CD4-positive, alpha-beta T cell treated with Interleukin-12 subunit alpha and Interleukin-12 subunit beta, for 1 hour (primary cell): ENCODE data around the gene FOSL2.
"Not testable (repeated sequence)": the region's sequence is repeated elsewhere in the genome, so short reads cannot be mapped to it uniquely, and the experiment has no call there.

Experiments used
- DNase-seq: peaks from one replicate; pipeline ENCODE4 v3.0.0-alpha.2; 2020

The FOSL2 gene

DNA sequence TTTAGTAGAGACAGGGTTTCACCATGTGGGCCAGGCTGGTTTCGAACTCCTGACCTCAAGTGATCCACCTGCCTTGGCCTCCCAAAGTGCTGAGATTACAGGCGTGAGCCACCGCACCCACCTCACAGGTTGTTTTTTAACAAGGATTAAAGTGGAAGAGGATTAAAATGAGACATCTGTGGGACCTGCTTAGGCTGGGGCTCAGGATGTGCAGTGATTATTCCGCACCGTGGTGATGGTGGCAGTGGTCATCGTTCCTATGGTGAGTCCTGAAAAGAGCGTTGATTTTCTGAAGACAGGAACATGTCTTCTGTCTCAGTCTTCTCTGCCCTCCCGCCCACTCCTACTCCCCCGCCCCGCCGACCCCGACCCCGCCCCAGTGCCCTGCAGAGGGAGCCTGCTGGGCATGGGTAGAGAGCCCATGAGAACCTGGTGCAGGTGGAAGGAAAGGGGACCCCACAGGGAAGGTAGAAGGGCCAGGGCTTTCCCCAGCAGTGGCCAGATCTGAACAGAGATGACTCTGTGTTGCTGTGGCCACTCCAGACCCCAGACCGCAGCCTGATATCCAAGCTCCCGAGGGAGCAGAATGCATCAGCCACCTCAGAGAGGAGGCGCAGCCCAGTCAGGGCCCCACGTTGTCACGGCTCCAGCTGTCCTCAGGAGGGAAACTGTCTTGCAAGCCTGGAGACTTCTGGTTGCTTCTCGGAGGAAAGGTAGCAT, 34.5 kb upstream of the FOSL2 start:
- no peak for DNase-seq

DNA sequence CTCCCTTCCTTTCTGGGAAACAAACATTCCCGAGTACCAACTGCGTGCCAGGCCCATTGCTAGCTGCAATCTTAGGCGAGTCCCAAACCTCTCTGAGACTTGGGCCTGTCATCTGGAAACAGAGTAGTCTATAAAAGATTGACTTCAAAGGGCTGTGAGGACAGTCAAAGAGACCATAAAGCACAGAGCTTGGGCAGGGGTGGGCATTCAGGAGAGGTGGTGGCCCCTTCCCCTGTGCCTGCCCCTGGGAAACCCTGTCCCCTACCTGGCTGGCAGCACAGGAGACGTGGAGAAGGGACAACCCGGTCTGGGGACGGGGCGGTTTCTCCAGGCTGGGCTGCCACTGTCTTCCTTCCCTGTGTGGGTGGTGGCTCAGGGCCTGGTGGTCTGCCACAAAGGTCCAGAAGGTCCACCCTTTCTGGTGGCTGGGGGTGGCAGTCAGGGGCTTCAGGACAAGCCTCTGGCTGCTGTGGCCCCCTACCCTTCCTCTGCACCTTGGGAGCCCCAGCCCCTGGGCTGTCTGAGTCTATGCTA, 33.9 kb upstream of the FOSL2 start:
- DNase-seq, result no peak

DNA sequence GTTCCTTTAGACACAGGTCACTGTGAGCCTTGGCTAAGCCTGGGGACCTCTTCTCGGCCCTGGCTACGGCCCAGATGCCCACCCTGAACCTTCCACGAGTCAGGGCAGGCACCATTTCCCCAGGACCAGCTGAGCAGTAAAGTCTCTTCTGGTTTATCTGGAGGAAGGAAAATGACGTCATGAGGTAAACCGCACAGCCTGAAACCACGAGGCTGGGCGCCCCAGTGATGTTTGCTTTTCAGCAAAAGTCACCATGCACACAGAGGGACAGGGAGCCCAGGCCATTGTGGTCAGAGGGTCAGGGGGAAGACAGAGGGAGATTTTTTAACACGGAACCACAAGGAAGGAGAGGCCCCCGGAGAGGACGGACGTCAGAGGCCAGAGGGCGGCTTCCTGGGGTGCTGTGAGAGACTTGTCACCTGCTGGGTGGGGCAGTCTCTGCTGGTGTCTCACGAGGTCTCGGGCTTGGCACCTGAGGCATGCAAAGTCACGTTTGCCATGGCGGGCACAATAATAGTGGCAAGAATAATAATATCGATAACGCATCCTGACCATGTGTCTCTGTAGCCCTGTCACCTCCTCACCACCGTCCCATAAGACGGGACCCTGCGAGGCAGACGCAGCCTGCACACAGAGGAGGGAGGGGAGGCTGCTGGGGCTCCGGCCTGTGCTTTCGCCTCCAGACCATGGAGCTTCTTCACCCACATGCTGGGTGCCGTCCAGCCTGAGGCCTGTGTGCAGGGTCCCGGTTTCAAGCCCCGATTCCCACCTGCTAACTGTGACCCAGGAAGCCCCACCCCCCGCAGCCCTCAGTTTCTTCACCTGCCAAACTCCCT, 33.2 kb upstream of the FOSL2 start:
- DNase-seq, result peak; percentile 88

DNA sequence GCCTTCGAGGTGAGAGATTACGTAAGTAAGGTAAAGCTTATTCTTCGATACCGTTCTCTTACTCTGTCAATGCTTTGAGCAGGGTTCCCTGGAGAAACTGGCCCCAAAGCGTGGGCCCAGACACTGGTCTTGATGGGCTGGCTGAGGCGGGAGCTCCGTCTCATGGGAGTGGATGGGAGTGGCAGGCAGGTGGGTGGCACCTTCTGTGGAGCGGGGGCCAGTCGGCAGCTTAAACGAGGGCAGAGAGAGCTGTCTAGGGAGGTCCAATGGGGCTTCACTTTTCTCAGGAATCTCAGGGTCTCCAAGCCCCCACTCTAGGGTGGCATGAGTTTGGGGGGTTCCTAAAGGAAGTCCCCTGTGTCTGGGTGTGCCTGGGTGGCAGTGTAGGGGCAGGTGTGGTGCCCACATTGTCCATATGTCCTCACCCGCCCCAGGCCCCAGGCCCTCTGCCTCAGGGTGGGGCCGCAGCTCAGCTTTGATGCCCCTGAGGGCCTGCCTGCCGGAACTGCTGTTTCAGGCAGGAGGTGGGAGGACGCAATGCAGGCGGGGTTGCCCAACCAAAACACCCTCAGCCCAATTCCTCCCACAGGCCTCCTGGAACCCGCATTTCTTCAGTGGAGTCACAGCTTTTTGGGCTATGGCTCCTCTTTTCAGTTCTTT, 32.5 kb upstream of the FOSL2 start:
- DNase-seq, result no peak

DNA sequence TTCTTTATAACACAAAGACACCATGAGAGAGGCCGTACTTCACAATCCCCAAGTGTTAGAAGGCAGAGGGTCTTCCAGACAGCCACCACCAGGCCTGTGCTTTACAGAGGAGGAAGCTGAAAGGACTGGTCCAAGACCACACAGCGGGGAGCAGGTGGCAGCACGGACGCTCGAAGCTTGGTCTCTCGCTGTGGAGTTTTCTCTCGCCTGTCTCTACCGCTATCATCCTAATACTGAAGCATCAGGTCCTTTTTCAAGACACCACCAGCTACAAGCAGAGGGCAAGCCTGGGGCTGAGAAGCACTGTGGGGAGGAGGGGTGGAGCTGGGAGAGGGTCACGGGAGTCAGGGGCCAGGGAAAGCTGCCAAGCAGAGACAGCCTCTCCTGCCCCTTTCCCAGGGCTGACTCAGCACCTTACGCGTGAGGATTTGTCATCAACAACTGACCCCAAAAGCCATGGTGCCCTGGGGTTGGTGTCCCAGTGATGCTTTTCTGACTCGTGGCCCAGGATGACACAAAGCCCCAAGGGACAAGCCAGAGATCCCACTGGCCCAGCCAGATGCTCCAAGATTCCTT, 31.9 kb upstream of the FOSL2 start:
- no peak for DNase-seq

DNA sequence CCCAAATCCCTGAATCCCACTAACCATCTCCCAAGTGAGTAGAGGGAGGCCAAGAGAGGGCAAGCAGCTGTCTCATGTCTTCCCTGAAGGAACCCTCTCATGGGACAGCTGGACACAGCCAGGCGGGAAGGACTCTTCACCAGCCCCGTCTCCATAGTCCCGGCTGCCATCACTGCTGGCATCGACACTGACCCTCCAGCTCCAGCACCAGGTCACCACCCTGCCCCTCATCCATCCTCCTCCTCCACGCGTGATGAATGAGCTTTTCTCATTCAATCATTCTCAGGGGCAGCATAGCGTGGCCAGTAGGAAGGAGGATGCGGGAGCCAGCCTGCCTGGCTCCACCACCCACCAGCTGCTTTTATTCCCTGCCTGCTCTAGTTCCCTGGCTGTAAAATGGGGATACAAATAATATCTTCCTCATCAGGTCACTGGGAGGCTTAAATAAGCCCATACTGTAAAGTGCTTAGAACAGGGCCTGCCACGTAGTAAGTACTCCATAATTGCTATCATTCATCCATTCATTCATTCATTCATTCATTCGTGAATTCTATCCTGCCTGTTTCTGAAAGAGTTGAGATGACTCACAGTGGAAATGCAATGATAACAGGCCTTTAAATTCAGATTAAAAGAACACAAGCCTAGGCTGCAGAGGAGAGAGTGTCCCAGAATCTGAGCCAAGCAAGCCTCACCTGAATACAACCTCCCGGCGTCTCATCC, 30.5 kb upstream of the FOSL2 start:
- no peak for DNase-seq

DNA sequence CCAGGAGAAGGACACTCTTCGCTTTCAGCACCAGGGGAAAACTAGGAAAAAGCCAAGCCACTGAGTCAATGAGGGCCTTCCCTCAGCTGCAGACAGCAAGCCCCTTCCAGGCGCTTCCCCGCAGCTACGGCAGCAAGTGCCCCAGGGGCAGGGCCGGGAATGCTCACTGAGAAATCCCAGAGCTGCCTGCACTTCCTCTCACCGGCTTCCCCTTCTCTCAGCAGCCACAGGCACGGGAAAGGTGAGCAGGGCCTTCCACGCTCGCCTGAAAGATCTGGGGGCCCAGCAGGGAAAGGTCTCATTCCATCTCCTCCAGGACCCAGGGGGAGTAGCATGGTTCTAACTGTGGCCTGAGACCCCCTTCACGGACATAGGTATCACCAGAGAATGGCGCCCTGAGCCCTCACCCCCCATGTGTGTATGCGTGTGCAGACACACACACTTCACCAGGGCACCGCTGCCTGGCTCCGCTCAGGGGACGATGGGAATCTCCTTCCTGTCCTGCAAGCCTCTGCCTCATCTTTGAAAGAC, 29.6 kb upstream of the FOSL2 start:
- no peak for DNase-seq

DNA sequence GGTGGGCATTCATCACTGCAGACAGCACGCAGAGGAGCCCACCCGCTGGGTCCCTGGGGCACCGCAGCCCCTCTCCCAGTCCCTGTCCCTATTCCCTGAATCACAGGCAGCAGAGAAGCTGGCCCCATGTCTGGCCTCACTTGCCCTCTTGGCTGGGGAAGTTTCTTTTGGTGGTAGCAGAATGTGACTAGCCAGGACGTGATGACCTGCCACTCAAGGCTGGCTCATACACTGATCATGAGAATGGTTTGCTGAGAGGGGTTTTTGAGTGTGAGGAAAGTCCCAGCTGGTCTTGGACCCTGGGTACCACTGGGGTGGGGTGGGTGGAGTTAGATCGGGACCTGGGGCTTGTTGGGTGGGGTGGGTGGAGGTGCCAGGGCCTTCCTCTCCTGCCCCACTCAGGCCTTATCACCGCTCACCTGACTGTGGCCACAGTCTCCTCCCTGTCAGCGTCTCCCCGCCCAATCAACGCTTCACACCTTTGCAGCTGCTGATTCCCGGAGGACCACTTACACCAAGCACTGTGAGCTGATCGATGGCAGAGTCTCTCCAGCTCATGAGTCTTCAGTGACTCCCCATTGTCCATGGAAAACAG, 28.9 kb upstream of the FOSL2 start:
- no peak for DNase-seq

DNA sequence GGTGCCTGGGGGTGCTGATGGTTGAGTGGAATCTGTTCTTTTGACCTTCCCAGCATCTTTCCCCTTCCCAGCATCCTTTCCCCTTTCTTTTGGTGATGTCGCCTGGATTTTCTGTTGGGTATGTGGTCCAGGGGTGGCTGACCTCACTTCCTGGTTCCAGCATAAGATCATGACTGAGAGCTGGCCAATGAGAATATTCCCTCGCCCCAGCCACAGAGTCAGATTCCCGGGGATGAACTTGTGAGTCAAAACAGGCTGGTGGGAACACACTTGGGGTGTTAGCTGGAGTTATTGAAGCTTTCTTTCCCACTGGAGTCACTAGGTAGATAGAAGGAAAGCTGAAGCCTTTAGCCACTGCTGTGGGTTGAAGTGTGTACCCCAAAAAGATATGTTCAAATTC, 28.0 kb upstream of the FOSL2 start:
- DNase-seq, result no peak

DNA sequence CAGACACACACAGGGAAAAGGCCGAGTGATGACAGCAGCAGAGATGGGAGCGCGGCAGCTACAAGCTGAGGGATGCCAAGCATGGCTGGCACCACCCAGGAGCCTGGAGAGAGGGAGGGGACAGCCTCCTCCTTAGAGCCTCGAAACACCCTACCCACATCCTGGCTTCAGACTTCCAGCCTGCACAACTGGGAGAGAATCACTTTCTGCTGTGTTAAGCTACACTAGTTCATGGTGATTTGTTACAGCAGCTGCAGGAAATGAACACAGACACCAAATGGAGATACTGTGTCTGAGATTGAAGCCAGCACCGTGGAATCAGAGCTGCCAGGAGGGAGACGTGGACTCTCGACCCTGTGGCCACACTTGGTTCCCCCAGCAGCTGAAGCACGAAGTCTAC, 27.5 kb upstream of the FOSL2 start:
- DNase-seq, result no peak

DNA sequence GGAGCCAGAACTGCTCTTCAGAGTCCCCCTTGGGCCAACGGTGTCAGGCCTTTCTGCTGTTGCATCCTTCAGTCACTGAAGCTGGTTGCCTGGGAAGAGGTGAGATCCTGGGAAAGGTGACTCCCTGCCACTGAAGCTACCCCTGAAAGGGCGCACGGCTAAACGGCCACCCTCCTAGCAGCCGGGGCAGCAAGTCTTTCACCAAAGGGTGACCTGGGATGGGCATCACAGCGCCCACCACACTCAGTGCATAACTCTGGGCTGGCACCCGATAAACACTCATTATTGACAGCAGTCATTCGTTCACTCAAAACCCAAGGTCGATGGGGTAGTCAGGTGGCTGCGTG, 26.5 kb upstream of the FOSL2 start:
- DNase-seq, result no peak

DNA sequence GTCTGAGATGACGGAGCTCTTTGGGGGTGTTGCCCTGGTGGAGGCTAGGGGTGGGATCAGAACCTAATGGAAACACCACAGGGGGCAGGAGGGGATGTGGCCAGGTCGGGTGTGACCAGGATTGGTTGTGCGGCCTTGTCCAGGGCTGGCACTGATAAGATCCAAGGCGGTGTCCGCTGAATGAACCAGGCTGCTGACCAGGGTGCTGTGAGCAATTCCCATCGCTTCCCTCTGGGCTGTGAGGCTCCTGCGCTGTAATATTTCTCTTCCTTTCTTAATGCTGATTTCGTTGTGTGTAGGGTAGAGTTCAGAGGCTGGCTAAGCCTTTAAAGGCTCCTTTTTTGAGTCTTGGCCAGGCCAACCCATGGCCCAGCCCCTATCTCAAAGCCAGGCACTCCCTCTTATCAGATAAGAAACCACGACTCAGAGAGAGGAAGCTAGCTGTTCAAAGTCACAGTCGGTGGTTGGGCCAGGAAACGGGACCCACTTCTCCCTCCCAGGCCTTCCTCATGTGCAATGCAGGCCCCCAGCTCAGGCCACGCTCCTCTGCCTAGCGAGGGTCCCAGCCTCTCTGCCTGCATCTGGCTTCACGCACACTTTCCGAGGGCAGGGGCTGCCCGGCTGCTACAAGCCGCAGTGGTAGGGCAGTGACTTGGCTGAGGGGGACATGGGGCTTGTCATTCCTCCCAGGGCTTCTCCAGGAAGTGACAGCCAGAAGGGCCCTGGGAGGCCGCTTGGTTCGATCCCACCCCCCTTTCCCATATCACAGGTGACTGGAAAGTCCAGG, 26.0 kb upstream of the FOSL2 start:
- peak; percentile 79 for DNase-seq

DNA sequence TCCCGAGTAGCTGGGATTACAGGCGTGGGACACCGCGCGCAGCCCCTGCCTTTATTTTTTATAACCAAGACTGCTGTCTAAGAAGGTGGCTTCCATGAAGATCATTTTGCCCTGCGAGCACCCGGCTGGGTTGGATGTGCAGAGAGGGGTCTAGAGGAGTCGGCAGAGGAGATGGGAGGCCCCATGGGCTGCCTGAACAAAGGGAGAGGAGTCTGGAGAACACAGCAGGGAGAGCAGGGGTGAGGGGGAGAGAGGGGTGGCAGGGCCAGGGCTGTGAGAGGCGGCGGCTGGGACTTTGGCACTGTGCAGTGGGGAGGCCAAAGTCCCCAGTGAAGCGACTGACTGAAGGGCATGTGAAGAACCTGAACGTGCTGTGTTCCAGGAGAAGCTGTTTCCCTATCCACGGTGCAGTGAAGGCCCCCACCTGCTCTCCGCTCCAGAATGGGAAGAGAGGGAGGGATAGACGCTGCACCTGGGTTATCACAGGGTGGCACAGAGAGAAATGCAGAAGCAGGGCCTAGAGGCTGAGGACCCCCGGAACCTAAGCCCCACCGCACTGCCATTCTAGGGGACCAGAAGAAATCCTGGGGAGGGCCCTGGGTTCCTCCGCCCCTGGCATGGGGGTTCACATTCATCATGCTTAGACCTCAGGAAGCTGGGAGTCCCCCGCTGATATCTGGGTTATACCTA, 24.8 kb upstream of the FOSL2 start:
- DNase-seq, result no peak

DNA sequence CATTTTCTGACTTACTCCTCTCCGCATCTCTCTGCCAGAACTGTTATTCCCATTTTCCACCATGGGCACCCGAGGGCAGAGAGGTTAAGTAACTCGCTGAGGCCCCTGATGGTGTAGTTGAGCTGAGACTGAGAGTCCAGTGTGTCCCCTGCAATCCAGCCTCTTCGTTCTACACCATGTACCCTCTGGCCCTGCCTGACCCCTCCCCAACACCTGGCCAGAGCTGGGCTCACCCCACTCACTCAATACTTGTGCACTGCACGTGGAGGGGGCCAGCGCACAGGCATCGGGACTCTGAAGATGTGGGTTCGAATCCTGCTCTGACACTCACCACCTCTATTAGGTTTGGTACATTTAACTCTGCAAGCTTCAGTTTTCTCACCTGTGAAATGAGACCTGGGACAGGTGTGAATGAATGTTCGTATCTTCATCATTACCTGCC, 24.3 kb upstream of the FOSL2 start:
- no peak for DNase-seq

DNA sequence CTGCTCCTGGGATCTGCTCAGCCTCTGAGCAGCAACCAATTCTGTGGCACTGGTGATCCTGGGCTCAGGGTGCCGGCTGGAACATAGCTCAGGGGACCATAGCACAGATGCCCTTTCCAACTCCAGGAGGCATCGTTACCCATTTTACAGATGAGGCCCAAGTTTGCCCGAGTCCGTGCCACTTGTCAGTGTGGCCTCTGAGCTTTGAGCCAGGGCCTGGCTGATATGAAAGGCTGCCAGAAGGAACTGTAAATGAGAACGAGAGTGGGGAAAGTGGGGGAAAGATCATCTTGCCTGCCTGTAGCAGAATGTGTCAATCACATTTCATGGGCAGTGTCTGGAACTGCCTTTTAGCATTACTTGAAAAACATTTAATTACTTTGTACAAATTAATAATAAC, 23.3 kb upstream of the FOSL2 start:
- DNase-seq, result no peak

DNA sequence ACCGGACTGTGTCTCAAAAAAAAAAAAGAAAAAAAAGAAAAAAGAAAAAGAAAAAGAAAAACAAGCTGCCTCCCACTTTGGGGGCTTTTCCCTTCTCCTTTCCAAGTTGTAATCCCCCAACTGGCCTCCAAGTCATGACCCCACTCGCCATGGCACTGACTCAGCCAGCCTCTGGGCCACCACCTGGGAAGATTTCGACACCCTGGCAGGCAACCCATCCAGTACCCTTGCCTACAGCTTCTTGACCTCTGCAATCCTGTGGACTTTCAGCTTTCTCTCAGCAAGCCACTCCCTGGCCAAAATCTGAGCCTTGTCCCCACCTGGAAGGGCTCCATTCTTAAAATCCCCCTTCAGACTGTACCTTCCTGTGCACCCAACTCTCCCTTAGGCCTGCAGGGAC, 22.3 kb upstream of the FOSL2 start:
- no peak for DNase-seq

DNA sequence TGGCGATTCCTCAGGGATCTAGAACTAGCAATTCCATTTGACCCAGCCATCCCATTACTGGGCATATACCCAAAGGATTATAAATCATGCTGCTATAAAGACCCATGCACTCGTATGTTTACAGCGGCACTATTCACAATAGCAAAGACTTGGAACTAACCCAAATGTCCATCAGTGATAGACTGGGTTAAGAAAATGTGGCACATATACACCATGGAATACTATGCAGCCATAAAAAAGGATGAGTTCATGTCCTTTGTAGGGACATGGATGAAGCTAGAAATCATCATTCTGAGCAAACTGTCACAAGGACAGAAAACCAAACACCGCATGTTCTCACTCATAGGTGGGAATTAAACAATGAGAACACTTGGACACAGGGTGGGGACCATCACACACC, 20.9 kb upstream of the FOSL2 start:
- DNase-seq, result not testable (repeated sequence)

DNA sequence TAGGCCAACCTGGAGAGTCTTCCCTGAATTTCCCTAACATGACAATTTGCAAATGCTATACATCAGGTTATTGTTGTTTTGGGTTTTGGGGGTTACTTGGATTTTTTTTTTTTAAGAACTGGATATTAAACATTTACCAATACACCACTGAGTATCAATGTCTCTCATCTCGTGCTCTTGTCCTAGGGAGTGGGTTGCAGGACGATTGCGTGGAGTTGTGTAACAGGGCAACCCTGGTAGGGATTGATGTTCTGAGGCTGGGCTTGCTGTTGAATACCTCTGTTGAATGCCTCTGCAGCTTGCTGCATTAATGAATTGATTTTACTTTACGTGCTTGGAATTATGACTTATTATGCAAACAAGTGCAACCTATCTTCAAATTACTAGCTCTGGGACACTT, 18.8 kb upstream of the FOSL2 start:
- no peak for DNase-seq

DNA sequence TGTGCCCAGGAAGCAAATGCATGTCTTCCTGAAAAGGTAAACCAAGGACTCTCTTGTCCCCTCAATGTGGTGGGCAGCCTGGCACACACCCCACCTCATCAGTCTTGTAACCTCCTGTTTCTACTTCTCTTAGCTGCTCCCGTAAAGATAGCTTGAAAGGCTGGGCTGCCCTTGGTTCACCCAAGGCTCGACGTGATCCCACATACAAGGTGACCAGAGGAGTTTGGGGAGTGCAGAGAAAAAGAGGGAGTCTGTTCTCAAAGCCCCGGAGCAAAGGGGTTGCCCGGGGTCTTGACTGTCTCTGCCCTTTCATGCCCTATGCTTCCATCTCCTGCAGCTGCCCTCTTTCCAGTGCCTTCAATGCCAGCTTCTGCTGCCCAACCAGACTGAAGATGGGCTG, 18.3 kb upstream of the FOSL2 start:
- DNase-seq, result no peak

DNA sequence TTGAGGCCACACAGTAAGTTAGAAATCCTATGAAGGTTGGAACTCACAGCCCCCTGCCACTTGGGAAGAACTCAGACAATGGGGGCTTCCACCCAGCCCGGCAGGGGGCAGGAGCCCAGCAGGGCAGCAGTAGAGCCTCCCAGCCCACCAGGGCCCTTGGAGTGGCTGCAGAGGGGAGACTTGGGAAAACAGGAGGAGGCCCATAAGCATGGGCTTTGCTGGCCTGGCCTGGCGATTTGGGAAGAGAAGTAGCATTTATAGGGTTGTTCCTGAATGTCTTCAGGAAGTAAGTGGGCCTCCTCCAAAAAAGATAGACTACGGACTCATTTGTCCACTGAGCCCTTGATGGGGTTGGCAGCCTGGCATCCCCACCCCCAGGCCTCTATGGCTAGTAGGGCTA, 17.4 kb upstream of the FOSL2 start:
- no peak for DNase-seq
